ENCODE measurements around the gene GCFC2. TPM values are rescaled to one million over a fixed set of nuclear protein-coding genes. Genes with fewer than 3 reads are reported as not detected.

Gene GCFC2
- total RNA-seq, 1 donor: 13.8 TPM

GRCh38 chr2:75637568-75637967 lies 73.1 kb downstream of the GCFC2 start:
- no peak for DNase-seq (ENCODE audit: low read depth)
- no peak overlapping the region for H3K4me3 ChIP-seq (ENCODE audit: low read depth, low read length)
- TF ChIP-seq CTCF (IDR thresholded peaks at IDR 0.05; ENCODE audit: insufficient read depth, low read depth, low read length): no peak

GRCh38 chr2:75634945-75635344 lies 75.8 kb downstream of the GCFC2 start:
- DNase-seq (ENCODE audit: low read depth): no peak
- no peak overlapping the region for H3K4me3 ChIP-seq (ENCODE audit: low read depth, low read length)
- no peak for TF ChIP-seq CTCF (IDR thresholded peaks at IDR 0.05; ENCODE audit: insufficient read depth, low read depth, low read length)

GRCh38 chr2:75633620-75634019 lies 77.1 kb downstream of the GCFC2 start:
- no peak for DNase-seq (ENCODE audit: low read depth)
- TF ChIP-seq CTCF (IDR thresholded peaks at IDR 0.05; ENCODE audit: insufficient read depth, low read depth, low read length): no peak
- H3K4me3 ChIP-seq (ENCODE audit: low read depth, low read length): no peak overlapping the region

GRCh38 chr2:75632813-75633212 lies 77.9 kb downstream of the GCFC2 start:
- no peak for TF ChIP-seq CTCF (IDR thresholded peaks at IDR 0.05; ENCODE audit: insufficient read depth, low read depth, low read length)
- DNase-seq (ENCODE audit: low read depth): no peak
- no peak overlapping the region for H3K4me3 ChIP-seq (ENCODE audit: low read depth, low read length)

GRCh38 chr2:75632091-75632701 lies 78.5 kb downstream of the GCFC2 start:
- peak; percentile 32 for DNase-seq (ENCODE audit: low read depth)
- no peak overlapping the region for H3K4me3 ChIP-seq (ENCODE audit: low read depth, low read length)
- TF ChIP-seq CTCF (IDR thresholded peaks at IDR 0.05; ENCODE audit: insufficient read depth, low read depth, low read length): no peak

GRCh38 chr2:75627902-75628504 lies 82.7 kb downstream of the GCFC2 start:
- no peak overlapping the region for H3K4me3 ChIP-seq (ENCODE audit: low read depth, low read length)
- peak; percentile 98 for TF ChIP-seq CTCF (IDR thresholded peaks at IDR 0.05; ENCODE audit: insufficient read depth, low read depth, low read length)
- DNase-seq (ENCODE audit: low read depth): peak; percentile 64

GRCh38 chr2:75622929-75623328 lies 87.8 kb downstream of the GCFC2 start:
- no peak for TF ChIP-seq CTCF (IDR thresholded peaks at IDR 0.05; ENCODE audit: insufficient read depth, low read depth, low read length)
- no peak for DNase-seq (ENCODE audit: low read depth)

More at GRCh38 chr2:75622929-75623328, 87.8 kb downstream of the GCFC2 start:
- no peak overlapping the region for H3K4me3 ChIP-seq (ENCODE audit: low read depth, low read length)
